Measurements from ENCODE around the gene PKP1. TPM values are rescaled to one million over a fixed set of nuclear protein-coding genes. Genes with fewer than 3 reads are reported as not detected.
A peak's percentile ranks its signal among the peaks of the same experiment; 100 is the strongest.

Gene PKP1
- total and polyA plus RNA-seq, 2 experiments from 2014 or later = 0.03 TPM; not detected in 1

DNA sequence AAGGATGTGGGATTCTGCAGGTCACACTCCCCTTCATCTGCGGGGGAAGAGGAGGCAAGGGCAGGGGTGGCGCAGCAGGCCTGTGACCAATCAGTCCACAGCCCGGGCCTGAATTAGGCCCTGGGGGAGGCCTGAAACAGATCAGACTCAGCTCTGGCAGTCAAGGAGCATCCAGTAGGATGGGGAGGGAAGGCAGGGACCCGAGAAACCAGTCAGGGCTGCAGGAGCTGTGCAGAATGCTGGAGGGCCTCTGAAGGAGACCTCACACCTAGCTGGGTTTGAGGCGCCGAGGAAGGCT, 81.5 kb downstream of the PKP1 start:
- Histone ChIP-seq H3K4me3 (no peak overlapping the region), H3K27me3 (no peaks in the 10 kb centered on the region), H3K9me3 (ENCODE audit: low read depth) (no peaks in the 10 kb centered on the region), H3K36me3 (peaks cover 97% of the 10 kb centered on the region), H3K27ac (peak overlapping the region; percentile 98), H3K4me1 (ENCODE audit: low read depth) (peaks cover 3% of the 10 kb centered on the region)
- no peak for DNase-seq (ENCODE audit: low read depth in 1 of 2, low spot score in 1 of 2)
- TF ChIP-seq, protein P1, sequence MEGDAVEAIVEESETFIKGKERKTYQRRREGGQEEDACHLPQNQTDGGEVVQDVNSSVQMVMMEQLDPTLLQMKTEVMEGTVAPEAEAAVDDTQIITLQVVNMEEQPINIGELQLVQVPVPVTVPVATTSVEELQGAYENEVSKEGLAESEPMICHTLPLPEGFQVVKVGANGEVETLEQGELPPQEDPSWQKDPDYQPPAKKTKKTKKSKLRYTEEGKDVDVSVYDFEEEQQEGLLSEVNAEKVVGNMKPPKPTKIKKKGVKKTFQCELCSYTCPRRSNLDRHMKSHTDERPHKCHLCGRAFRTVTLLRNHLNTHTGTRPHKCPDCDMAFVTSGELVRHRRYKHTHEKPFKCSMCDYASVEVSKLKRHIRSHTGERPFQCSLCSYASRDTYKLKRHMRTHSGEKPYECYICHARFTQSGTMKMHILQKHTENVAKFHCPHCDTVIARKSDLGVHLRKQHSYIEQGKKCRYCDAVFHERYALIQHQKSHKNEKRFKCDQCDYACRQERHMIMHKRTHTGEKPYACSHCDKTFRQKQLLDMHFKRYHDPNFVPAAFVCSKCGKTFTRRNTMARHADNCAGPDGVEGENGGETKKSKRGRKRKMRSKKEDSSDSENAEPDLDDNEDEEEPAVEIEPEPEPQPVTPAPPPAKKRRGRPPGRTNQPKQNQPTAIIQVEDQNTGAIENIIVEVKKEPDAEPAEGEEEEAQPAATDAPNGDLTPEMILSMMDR (IDR thresholded peaks at IDR 0.05; ENCODE audit: low read depth, low read length) = no peak

DNA sequence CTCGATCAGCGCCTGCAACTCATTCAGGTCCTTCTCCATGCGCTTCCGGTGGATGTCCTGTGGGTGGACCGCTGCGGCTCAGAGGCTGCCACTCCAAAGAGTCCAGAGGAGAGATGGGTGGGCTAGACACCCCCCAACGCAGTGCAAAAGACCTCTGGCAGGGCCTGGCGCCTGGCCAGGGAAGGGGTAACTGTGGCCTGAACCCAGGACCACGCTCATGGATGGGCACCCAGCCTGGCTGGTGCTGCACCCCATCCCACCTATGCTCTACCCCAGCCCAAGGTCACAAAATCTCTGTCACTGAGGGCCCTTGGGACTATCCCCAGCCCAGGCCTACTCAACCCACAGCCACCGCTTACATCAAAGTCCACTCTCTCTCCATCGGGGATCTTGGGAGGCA, 81.9 kb downstream of the PKP1 start:
- Histone ChIP-seq H3K4me1 (ENCODE audit: low read depth) (peaks cover 3% of the 10 kb centered on the region), H3K36me3 (peaks cover 97% of the 10 kb centered on the region), H3K27me3 (no peaks in the 10 kb centered on the region), H3K27ac (peak overlapping the region; percentile 98), H3K4me3 (no peak overlapping the region), H3K9me3 (ENCODE audit: low read depth) (no peaks in the 10 kb centered on the region)
- TF ChIP-seq, protein P1 (IDR thresholded peaks at IDR 0.05; ENCODE audit: low read depth, low read length) = no peak
- no peak for DNase-seq (ENCODE audit: low read depth in 1 of 2, low spot score in 1 of 2)

DNA sequence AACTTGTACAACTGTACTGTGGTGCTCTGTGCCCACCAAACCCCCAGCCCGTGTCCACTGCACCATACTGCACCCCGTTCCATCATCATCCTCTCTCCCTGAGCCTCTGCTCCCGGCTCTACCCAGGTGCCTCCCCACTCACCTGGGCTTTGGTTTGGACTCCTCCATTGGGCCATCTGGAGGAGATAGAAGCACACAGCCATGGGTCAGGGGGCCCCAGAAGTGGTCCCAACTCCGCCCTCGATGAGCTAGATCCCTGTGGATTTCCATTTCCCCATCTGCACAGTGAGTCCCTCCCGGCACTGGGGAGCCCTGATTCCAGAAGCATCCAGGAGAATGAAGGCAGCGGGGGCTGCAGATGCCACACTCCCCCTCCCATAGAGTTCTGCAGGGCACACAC, 83.4 kb downstream of the PKP1 start:
- Histone ChIP-seq H3K4me3 (no peak overlapping the region), H3K27me3 (no peaks in the 10 kb centered on the region), H3K9me3 (ENCODE audit: low read depth) (no peaks in the 10 kb centered on the region), H3K27ac (peak overlapping the region; percentile 98), H3K4me1 (ENCODE audit: low read depth) (peaks cover 17% of the 10 kb centered on the region), H3K36me3 (peaks cover 97% of the 10 kb centered on the region)
- no peak for DNase-seq (ENCODE audit: low read depth in 1 of 2, low spot score in 1 of 2)
- TF ChIP-seq, protein P1 (IDR thresholded peaks at IDR 0.05; ENCODE audit: low read depth, low read length) = no peak

DNA sequence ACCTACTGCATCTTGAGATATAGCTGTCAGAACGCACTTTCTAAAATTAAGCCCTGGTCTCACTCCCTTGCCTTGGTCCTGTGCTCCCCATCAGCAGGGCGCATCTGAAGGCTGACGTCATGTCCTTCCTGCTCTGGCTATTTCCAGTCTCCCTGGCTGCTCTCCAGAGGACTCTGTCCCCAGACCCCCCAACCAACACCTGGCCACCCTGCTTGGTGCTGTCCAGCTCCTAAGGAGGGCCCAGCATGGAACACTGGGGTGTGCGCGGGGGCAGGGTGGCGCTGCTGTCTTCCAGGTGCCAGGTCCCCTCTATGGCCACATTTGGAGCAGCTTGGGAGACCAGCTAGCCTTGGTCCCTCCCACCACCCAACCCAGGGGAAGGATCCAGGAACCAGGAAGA, 85.9 kb downstream of the PKP1 start:
- DNase-seq (ENCODE audit: low read depth in 1 of 2, low spot score in 1 of 2) = peak in 1 of 2 donors; percentile 41
- Histone ChIP-seq H3K4me1 (ENCODE audit: low read depth) (peaks cover 41% of the 10 kb centered on the region), H3K9me3 (ENCODE audit: low read depth) (no peaks in the 10 kb centered on the region), H3K27ac (peak overlapping the region; percentile 98), H3K36me3 (peaks cover 98% of the 10 kb centered on the region), H3K27me3 (no peaks in the 10 kb centered on the region), H3K4me3 (no peak overlapping the region)
- TF ChIP-seq, protein P1 (IDR thresholded peaks at IDR 0.05; ENCODE audit: low read depth, low read length) = no peak

DNA sequence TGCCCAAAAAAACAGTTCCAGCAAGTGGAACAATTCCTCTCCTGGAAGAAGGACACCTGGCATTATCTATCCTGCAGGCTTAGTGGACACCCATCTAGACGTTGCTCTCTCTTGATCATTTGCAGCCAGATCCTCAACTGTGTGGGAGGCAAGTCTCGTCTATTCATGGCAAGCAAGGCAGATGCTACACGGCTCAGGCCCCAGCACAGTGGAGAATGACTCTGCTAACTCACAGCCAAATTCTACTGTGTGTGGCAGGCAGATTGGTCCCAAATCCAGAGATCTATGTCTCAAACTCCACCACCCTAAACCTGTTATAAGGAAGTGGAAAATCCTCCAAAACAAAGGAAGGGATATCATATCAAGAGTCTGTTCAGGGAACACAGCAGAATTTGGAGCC, 87.2 kb downstream of the PKP1 start:
- Histone ChIP-seq H3K4me1 (ENCODE audit: low read depth) (peaks cover 42% of the 10 kb centered on the region), H3K36me3 (peaks cover 86% of the 10 kb centered on the region), H3K9me3 (ENCODE audit: low read depth) (no peaks in the 10 kb centered on the region), H3K27me3 (no peaks in the 10 kb centered on the region), H3K4me3 (no peak overlapping the region), H3K27ac (peak overlapping the region; percentile 98)
- DNase-seq (ENCODE audit: low read depth in 1 of 2, low spot score in 1 of 2) = no peak
- TF ChIP-seq, protein P1 (IDR thresholded peaks at IDR 0.05; ENCODE audit: low read depth, low read length) = no peak

DNA sequence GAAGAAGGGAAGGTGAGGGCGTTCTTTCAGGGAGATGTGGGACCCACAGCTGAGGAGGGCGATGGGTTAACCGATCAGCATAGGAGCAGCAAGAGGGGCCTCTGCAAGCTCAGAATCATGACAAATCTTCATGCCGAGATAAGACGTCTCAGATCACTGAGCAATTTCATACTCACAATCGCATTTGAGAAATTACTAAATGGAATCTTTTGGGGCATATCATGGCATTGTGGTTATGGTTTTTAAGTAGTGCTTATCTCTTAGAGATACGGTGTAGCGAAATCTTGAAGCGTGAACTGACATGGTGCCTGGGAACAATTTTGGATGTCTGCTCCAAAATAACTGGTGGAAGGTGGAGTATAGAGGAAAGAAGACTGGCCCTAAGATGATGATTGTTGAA, 88.0 kb downstream of the PKP1 start:
- Histone ChIP-seq H3K4me1 (ENCODE audit: low read depth) (peaks cover 42% of the 10 kb centered on the region), H3K9me3 (ENCODE audit: low read depth) (no peaks in the 10 kb centered on the region), H3K27ac (peak overlapping the region; percentile 98), H3K36me3 (peaks cover 78% of the 10 kb centered on the region), H3K4me3 (no peak overlapping the region), H3K27me3 (no peaks in the 10 kb centered on the region)
- no peak for DNase-seq (ENCODE audit: low read depth in 1 of 2, low spot score in 1 of 2)
- TF ChIP-seq, protein P1 (IDR thresholded peaks at IDR 0.05; ENCODE audit: low read depth, low read length) = no peak

All from cardiac muscle cell (in vitro differentiated cells and primary cell).